ENCODE data around the gene ST6GALNAC2. TPM values are rescaled to one million over a fixed set of nuclear protein-coding genes. Genes with fewer than 3 reads are reported as not detected.

ST6GALNAC2 gene
- total RNA-seq, 2 donors from 2014 or later, result 6.9 to 10.1 TPM

DNA sequence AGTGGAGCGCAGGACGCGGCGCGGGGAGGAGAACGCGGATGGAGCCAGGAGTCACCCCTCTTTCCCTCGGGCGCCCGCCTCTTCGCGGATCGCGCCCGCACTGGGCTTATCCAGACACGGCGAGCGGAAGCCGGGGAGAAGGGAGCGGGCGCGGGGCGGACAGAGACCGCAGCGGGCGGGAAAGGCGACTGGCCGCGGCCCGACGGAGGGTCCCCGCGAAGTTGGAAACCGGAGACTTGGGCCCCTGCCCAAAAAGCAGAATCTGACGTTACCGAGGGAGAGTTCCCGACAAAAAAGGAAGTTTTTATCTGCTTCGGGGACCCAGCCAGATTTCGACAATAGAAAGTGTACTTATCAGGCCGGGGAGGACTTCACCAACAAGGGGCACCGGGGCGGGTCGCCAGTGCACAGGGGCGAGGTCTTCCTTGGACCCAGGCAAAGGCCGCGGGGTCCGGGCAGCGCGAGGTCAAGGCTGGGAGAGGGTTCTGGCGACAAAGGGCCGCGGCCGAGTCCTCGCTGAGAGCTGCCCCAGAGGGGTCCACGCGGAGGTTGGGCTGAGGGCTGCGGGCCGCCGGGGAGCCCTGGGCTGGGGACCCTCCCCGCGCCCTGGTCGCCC lies 519 bp downstream of the ST6GALNAC2 start:
- intact Hi-C loops (cut with DNase I), result no loop called here
- peak; percentile 38 for ATAC-seq
- H3K27ac ChIP-seq, result peak overlapping the region in 3 of 4 donors; percentile 78 to 79 (median 78)

DNA sequence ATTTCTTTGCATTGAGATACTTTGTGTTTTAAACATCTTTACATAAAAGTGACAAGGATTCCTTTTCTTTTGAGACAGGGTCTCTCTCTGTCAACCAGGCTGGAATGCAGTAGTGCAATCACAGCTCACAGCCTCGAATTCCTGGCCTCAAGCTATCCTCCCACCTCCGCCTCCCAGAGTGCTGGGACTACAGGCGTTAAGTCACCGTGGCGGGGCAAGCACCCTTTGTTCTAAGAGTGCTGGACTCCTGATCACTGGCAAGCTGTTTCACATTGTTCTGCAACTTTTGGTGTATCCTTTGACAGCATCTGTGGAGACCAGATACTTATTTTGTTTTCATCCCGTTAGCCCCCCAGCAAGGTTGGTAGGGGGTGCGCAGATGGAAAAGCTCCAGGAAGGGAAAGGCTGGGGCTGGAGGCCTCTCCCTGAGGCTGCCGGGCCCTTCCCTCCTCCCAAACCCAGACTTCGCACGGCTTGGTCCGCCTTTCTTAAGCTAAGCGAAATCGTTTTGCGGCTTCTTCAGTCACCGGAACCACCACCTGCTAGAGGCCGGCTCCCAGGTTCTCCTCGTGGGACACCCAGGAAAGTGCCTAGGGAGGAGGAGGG lies 1.1 kb downstream of the ST6GALNAC2 start:
- ATAC-seq (no peak), DNase-seq (no peak)
- Histone ChIP-seq H3K4me3 (peak overlapping the region in 1 of 2 donors; percentile 32), H3K36me3 (replicated peaks in 1 of 2; ENCODE audit: insufficient read depth in 1 of 2, low read depth in 2 of 2) (no peaks in the 10 kb centered on the region), H3K4me1 (peaks cover 24% of the 10 kb centered on the region), H3K9me3 (no peaks in the 10 kb centered on the region), H3K27me3 (no peaks in the 10 kb centered on the region), H3K27ac (peak overlapping the region in 3 of 4 donors; percentile 78 to 79 (median 78))
- WGBS, 2 donors, result 22 to 63% methylated on average over 8 to 17 of the region's 17 CpGs
- TF ChIP-seq, protein P1, sequence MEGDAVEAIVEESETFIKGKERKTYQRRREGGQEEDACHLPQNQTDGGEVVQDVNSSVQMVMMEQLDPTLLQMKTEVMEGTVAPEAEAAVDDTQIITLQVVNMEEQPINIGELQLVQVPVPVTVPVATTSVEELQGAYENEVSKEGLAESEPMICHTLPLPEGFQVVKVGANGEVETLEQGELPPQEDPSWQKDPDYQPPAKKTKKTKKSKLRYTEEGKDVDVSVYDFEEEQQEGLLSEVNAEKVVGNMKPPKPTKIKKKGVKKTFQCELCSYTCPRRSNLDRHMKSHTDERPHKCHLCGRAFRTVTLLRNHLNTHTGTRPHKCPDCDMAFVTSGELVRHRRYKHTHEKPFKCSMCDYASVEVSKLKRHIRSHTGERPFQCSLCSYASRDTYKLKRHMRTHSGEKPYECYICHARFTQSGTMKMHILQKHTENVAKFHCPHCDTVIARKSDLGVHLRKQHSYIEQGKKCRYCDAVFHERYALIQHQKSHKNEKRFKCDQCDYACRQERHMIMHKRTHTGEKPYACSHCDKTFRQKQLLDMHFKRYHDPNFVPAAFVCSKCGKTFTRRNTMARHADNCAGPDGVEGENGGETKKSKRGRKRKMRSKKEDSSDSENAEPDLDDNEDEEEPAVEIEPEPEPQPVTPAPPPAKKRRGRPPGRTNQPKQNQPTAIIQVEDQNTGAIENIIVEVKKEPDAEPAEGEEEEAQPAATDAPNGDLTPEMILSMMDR (IDR thresholded peaks at IDR 0.05), result no peak
- TF ChIP-seq POLR2A (IDR thresholded peaks at IDR 0.05), result no peak
- intact Hi-C loops (cut with DNase I), result no loop called here

More for the DNA sequence above, 519 bp downstream of the ST6GALNAC2 start:
- Histone ChIP-seq H3K4me1 (peaks cover 24% of the 10 kb centered on the region), H3K36me3 (replicated peaks in 1 of 2; ENCODE audit: insufficient read depth in 1 of 2, low read depth in 2 of 2) (no peaks in the 10 kb centered on the region), H3K9me3 (no peaks in the 10 kb centered on the region), H3K4me3 (peak overlapping the region; percentile 32 to 80), H3K27me3 (no peaks in the 10 kb centered on the region)
- DNase-seq, result peak in 3 of 4 donors; percentile 18 to 39 (median 34)
- WGBS, 2 donors, result 1% methylated on average over 16 to 62 of the region's 62 CpGs
- TF ChIP-seq POLR2A (IDR thresholded peaks at IDR 0.05), result peak in 1 of 3 donors; percentile 30
- TF ChIP-seq, protein P1 (IDR thresholded peaks at IDR 0.05), result no peak

DNA sequence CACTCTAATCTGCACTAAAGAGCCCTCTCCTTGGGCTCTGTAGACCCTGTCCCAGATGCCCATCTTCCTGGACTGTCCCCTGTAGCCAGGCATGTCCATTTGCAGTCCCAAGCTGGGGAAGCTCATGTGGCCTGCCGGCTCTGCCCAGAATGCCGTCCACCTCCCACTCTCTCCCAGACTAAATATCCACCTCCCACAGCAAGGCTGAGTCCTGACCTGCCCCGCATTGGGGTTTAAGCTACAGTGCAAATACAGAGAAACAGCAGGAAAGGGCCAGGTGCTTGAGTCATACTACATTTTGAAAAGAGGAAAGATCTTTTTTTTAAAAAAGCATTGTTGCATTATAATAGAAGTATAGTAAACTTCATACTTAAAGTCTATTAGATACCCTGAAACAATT lies 3.0 kb downstream of the ST6GALNAC2 start:
- DNase-seq (no peak), ATAC-seq (no peak)
- Histone ChIP-seq H3K36me3 (replicated peaks in 1 of 2; ENCODE audit: insufficient read depth in 1 of 2, low read depth in 2 of 2) (no peaks in the 10 kb centered on the region), H3K9me3 (no peaks in the 10 kb centered on the region), H3K27me3 (no peaks in the 10 kb centered on the region), H3K27ac (no peak overlapping the region), H3K4me1 (peaks cover 24% of the 10 kb centered on the region), H3K4me3 (no peak overlapping the region)
- TF ChIP-seq, protein P1 (IDR thresholded peaks at IDR 0.05), result no peak
- no peak for TF ChIP-seq POLR2A (IDR thresholded peaks at IDR 0.05)
- intact Hi-C loops (cut with DNase I), result no loop called here
- WGBS, 2 donors, result 48 to 69% methylated on average over 3 of the region's 3 CpGs

DNA sequence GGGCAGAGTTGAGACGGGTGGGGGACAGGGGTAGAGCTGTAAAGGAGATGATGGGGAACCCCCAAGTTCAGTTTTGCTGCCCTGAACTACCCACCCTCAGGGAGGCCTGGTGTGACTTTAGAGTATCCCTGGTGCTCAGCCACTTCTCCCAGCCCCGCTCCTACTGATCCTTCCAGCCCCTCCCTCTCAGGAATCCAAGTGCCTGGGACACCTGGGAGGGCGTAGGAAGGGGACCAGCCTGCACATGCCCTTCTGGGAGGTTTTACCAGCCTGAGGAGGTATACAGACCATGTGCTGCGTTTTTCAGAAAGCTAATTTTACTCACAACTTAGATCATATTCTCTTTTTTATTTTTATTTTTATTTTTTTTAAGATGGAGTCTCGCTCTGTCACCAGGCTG lies 4.1 kb downstream of the ST6GALNAC2 start:
- no peaks in the 10 kb centered on the region for H3K27me3 ChIP-seq
- no peak for TF ChIP-seq POLR2A (IDR thresholded peaks at IDR 0.05)
- TF ChIP-seq, protein P1 (IDR thresholded peaks at IDR 0.05), result no peak
- intact Hi-C loops (cut with DNase I), result no loop called here
- WGBS, 2 donors, result 77 to 78% methylated on average over 5 of the region's 5 CpGs
- DNase-seq, result no peak
- H3K4me3 ChIP-seq, result no peak overlapping the region
- H3K9me3 ChIP-seq, result no peaks in the 10 kb centered on the region
- H3K4me1 ChIP-seq, result peaks cover 24% of the 10 kb centered on the region
- H3K36me3 ChIP-seq (replicated peaks in 1 of 2; ENCODE audit: insufficient read depth in 1 of 2, low read depth in 2 of 2), result no peaks in the 10 kb centered on the region
- ATAC-seq, result no peak
- H3K27ac ChIP-seq, result no peak overlapping the region
